ENCODE data around the gene PLEKHH3.

DNA sequence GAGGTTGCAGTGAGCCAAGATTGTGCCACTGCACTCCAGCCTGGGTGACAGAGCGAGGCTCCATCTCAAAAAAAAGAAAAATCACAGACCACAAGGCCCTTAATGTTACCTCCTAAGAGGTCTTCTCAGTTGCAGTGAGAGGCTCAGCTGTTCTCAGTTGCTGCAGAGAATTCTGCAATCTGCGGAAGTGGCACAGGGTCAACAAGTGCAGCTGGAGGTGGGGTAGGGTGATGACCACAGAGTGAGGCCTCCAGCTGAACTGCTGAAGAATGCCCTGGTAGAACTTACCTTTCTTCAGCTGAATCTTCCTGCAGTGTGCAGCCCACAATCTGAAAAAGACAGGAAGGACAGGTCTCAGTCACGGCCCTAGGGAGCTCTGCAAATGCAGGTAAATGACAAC, 31.8 kb upstream of the PLEKHH3 start:
- TF ChIP-seq, protein P1, sequence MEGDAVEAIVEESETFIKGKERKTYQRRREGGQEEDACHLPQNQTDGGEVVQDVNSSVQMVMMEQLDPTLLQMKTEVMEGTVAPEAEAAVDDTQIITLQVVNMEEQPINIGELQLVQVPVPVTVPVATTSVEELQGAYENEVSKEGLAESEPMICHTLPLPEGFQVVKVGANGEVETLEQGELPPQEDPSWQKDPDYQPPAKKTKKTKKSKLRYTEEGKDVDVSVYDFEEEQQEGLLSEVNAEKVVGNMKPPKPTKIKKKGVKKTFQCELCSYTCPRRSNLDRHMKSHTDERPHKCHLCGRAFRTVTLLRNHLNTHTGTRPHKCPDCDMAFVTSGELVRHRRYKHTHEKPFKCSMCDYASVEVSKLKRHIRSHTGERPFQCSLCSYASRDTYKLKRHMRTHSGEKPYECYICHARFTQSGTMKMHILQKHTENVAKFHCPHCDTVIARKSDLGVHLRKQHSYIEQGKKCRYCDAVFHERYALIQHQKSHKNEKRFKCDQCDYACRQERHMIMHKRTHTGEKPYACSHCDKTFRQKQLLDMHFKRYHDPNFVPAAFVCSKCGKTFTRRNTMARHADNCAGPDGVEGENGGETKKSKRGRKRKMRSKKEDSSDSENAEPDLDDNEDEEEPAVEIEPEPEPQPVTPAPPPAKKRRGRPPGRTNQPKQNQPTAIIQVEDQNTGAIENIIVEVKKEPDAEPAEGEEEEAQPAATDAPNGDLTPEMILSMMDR (IDR thresholded peaks at IDR 0.05; ENCODE audit: insufficient read depth, low read length): no peak
- TF ChIP-seq POLR2AphosphoS5 (IDR thresholded peaks at IDR 0.05; ENCODE audit: low read depth): no peak
- no peak for TF ChIP-seq GABPA (IDR thresholded peaks at IDR 0.05; ENCODE audit: low read depth)
- TF ChIP-seq, protein P2, sequence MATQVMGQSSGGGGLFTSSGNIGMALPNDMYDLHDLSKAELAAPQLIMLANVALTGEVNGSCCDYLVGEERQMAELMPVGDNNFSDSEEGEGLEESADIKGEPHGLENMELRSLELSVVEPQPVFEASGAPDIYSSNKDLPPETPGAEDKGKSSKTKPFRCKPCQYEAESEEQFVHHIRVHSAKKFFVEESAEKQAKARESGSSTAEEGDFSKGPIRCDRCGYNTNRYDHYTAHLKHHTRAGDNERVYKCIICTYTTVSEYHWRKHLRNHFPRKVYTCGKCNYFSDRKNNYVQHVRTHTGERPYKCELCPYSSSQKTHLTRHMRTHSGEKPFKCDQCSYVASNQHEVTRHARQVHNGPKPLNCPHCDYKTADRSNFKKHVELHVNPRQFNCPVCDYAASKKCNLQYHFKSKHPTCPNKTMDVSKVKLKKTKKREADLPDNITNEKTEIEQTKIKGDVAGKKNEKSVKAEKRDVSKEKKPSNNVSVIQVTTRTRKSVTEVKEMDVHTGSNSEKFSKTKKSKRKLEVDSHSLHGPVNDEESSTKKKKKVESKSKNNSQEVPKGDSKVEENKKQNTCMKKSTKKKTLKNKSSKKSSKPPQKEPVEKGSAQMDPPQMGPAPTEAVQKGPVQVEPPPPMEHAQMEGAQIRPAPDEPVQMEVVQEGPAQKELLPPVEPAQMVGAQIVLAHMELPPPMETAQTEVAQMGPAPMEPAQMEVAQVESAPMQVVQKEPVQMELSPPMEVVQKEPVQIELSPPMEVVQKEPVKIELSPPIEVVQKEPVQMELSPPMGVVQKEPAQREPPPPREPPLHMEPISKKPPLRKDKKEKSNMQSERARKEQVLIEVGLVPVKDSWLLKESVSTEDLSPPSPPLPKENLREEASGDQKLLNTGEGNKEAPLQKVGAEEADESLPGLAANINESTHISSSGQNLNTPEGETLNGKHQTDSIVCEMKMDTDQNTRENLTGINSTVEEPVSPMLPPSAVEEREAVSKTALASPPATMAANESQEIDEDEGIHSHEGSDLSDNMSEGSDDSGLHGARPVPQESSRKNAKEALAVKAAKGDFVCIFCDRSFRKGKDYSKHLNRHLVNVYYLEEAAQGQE (IDR thresholded peaks at IDR 0.05; ENCODE audit: insufficient replicate concordance, low read depth): no peak

All from HL-60 (cell line).